K562 (cell line): ENCODE results near the gene MYOZ2.

Source experiments
- GATAD2B ChIP-seq: fragments of 450-650 bp; IDR thresholded peaks from 2 replicates; pipeline ENCODE4 v1.6.1; 2017; ENCODE audit warnings: mild to moderate bottlenecking, borderline replicate concordance
- ZNF12 ChIP-seq: sonication (generic); formaldehyde crosslinking; IDR thresholded peaks from 2 replicates; pipeline ENCODE4 v1.4.0; 2020; ENCODE audit warnings: mild to moderate bottlenecking, missing genetic modification reagents
- TF ChIP-seq, protein P1 (sequence below), 3 experiments: IDR thresholded peaks in 2 of 3; conservative IDR thresholded peaks in 1 of 3; 2 replicates each; pipeline ENCODE4 v1.5.1; 2011 to 2012; ENCODE audit warnings: low read length in 3 of 3, mild to moderate bottlenecking in 3 of 3, control low read depth in 2 of 3, improper control_type of control experiment in 1 of 3, inconsistent platforms in 1 of 3, low read depth in 1 of 3, mixed read lengths in 1 of 3, moderate library complexity in 1 of 3; ENCODE audit not compliant: insufficient read depth in 2 of 3

- TF ChIP-seq GATAD2B: no peak
- TF ChIP-seq, protein P1, sequence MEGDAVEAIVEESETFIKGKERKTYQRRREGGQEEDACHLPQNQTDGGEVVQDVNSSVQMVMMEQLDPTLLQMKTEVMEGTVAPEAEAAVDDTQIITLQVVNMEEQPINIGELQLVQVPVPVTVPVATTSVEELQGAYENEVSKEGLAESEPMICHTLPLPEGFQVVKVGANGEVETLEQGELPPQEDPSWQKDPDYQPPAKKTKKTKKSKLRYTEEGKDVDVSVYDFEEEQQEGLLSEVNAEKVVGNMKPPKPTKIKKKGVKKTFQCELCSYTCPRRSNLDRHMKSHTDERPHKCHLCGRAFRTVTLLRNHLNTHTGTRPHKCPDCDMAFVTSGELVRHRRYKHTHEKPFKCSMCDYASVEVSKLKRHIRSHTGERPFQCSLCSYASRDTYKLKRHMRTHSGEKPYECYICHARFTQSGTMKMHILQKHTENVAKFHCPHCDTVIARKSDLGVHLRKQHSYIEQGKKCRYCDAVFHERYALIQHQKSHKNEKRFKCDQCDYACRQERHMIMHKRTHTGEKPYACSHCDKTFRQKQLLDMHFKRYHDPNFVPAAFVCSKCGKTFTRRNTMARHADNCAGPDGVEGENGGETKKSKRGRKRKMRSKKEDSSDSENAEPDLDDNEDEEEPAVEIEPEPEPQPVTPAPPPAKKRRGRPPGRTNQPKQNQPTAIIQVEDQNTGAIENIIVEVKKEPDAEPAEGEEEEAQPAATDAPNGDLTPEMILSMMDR (IDR thresholded peaks at IDR 0.05 in 2 of 3, conservative IDR thresholded peaks at IDR 0.05 in 1 of 3; ENCODE audit: insufficient read depth in 2 of 3, low read depth in 1 of 3, low read length in 3 of 3): no peak
- no peak for TF ChIP-seq ZNF12 (CRISPR knock-in tag)
Observed at GRCh38 chr4:119097282-119097900, 38.2 kb upstream of the MYOZ2 start.
